Esophagus muscularis mucosa (tissue), 4 donors: ENCODE data around the gene RAB8A. TPM values are rescaled to one million over a fixed set of nuclear protein-coding genes. Genes with fewer than 3 reads are reported as not detected.
A peak's percentile ranks its signal among the peaks of the same experiment; 100 is the strongest.

Experiments used
- DNase-seq: peaks from one replicate; pipeline ENCODE4 v3.0.0-alpha.2; 2017; ENCODE audit errors: extremely low spot score
- H3K27ac ChIP-seq, 4 donors: fragments of 200-600 bp; sonication (generic); replicated peaks in 1 of 4; 1 replicate in 3 of 4; 2 replicates in 1 of 4; pipeline ENCODE4 v1.5.1; 2016 to 2019; ENCODE audit warnings: mild to moderate bottlenecking in 1 of 4
- H3K27me3 ChIP-seq, 4 donors: fragments of 200-600 bp; sonication (generic); one replicate each; pipeline versions ENCODE4 v1.5.1 to v1.6.0; 2016 to 2019
- H3K36me3 ChIP-seq, 4 donors: fragments of 200-600 bp; sonication (generic); one replicate each; pipeline ENCODE4 v1.5.1; 2016 to 2019
- H3K4me1 ChIP-seq, 4 donors: fragments of 200-600 bp; sonication (generic); one replicate each; pipeline ENCODE4 v1.5.1; 2016 to 2019
- H3K4me3 ChIP-seq, 4 donors: fragments of 200-600 bp; sonication (generic); 1 replicate in 2 of 4; 2 replicates in 2 of 4; pipeline ENCODE4 v1.5.1; 2016 to 2019; ENCODE audit warnings: mild to moderate bottlenecking in 4 of 4, moderate library complexity in 1 of 4
- H3K9me3 ChIP-seq, 4 donors: fragments of 200-600 bp; sonication (generic); 1 replicate in 3 of 4; 2 replicates in 1 of 4; pipeline ENCODE4 v1.5.1; 2016 to 2019
- CTCF ChIP-seq, 3 experiments: fragments of 200-600 bp in 2 of 3; fragments of 450-650 bp in 1 of 3; sonication (generic) in 2 of 3; IDR thresholded peaks; one replicate each; pipeline ENCODE4 v1.5.1; 2017 to 2019; ENCODE audit warnings: antibody characterized with exemption in 3 of 3, mild to moderate bottlenecking in 2 of 3, moderate library complexity in 1 of 3
- EP300 ChIP-seq: sonication (generic); formaldehyde crosslinking; IDR thresholded peaks from one replicate; pipeline ENCODE4 v1.6.1; 2017; ENCODE audit warnings: antibody characterized with exemption
- POLR2A ChIP-seq: fragments of 450-650 bp; IDR thresholded peaks from one replicate; pipeline ENCODE4 v1.6.1; 2017; ENCODE audit warnings: antibody characterized with exemption, moderate library complexity, mild to moderate bottlenecking, low read depth
- POLR2AphosphoS5 ChIP-seq, 2 donors: sonication (generic); formaldehyde crosslinking; IDR thresholded peaks; one replicate each; pipeline ENCODE4 v1.6.1; 2017; ENCODE audit warnings: antibody characterized with exemption in 2 of 2
- WGBS: methylation state at CpG from one replicate; pipeline ENCODE4 v1.1.5; 2018; 5-methylcytosine and 5-hydroxymethylcytosine counted together
- intact Hi-C: fragments of 100-400 bp; cut with DNase I; formaldehyde crosslinking; loops from one replicate; pipeline ENCODE4 v1.15.1; 2023
- total RNA-seq, 4 donors: library from RNA; depleted of rRNA; stranded (reverse); fragments of >200 nt; gene quantifications; one replicate each; pipeline versions ENCODE4 v1.1.0 to v1.2.1, GENCODE V29; 2016

The RAB8A gene
- total RNA-seq, 4 donors from 2014 or later: 37.9 to 56.4 (median 42.9) TPM

- Histone ChIP-seq H3K36me3 (peaks cover 7 to 20% (median 14%) of the 10 kb centered on the region in 4 donors), H3K4me3 (peak overlapping the region; percentile 73 to 100 (median 99)), H3K27me3 (peaks cover 0 to 5% (median 0%) of the 10 kb centered on the region in 4 donors), H3K4me1 (peaks cover 37 to 86% (median 82%) of the 10 kb centered on the region in 4 donors), H3K9me3 (peaks cover 0 to 5% (median 0%) of the 10 kb centered on the region in 4 donors), H3K27ac (peak overlapping the region; percentile 97 to 100 (median 100))
- peak; percentile 91 for DNase-seq
- TF ChIP-seq EP300 (no peak), POLR2AphosphoS5 (IDR thresholded peaks at IDR 0.05) (peak; percentile 66 to 76)
- WGBS: 4% methylated on average over 24 of the region's 56 CpGs
- intact Hi-C loops: no loop called here
Measured at GRCh38 chr19:16076958-16077611, 34.6 kb upstream of the RAB8A start.

- intact Hi-C loops: no loop called here
- peaks cover 44 to 86% (median 82%) of the 10 kb centered on the region in 4 donors for H3K4me1 ChIP-seq
Measured at GRCh38 chr19:16077984-16078758, 33.5 kb upstream of the RAB8A start.

GRCh38 chr19:16078759-16079707 is 32.7 kb upstream of the RAB8A start:
- DNase-seq: peak; percentile 96
- TF ChIP-seq POLR2AphosphoS5 (IDR thresholded peaks at IDR 0.05) (peak; percentile 74 to 91), POLR2A (peak; percentile 10), CTCF (IDR thresholded peaks at IDR 0.05) (no peak), EP300 (peak; percentile 31)

More at GRCh38 chr19:16077984-16078758, 33.5 kb upstream of the RAB8A start:
- Histone ChIP-seq H3K9me3 (peaks cover 0 to 5% (median 0%) of the 10 kb centered on the region in 4 donors), H3K36me3 (peaks cover 18 to 31% (median 25%) of the 10 kb centered on the region in 4 donors), H3K4me3 (peak overlapping the region; percentile 73 to 100 (median 99)), H3K27me3 (peaks cover 0 to 5% (median 0%) of the 10 kb centered on the region in 4 donors), H3K27ac (peak overlapping the region; percentile 97 to 100 (median 100))
- TF ChIP-seq EP300: no peak
- 12% methylated on average over 16 of the region's 16 CpGs for WGBS
- DNase-seq: peak; percentile 91

GRCh38 chr19:16084067-16084685 is 27.5 kb upstream of the RAB8A start:
- peaks cover 76 to 87% (median 82%) of the 10 kb centered on the region in 4 donors for H3K36me3 ChIP-seq
- H3K27ac ChIP-seq: peak overlapping the region; percentile 97 to 100 (median 100)
- peaks cover 73 to 100% (median 100%) of the 10 kb centered on the region in 4 donors for H3K4me1 ChIP-seq
- DNase-seq: peak; percentile 42
- TF ChIP-seq CTCF (IDR thresholded peaks at IDR 0.05) (no peak), POLR2AphosphoS5 (IDR thresholded peaks at IDR 0.05) (peak in 1 of 2 donors; percentile 51), POLR2A (no peak)
- H3K9me3 ChIP-seq: no peaks in the 10 kb centered on the region
- intact Hi-C loops: no loop called here
- 73% methylated on average over 11 of the region's 11 CpGs for WGBS
- no peak overlapping the region for H3K4me3 ChIP-seq
- H3K27me3 ChIP-seq: no peaks in the 10 kb centered on the region

More at GRCh38 chr19:16078759-16079707, 32.7 kb upstream of the RAB8A start:
- Histone ChIP-seq H3K27me3 (peaks cover 0 to 5% (median 0%) of the 10 kb centered on the region in 4 donors), H3K4me3 (peak overlapping the region; percentile 73 to 100 (median 99)), H3K9me3 (peaks cover 0 to 5% (median 0%) of the 10 kb centered on the region in 4 donors), H3K27ac (peak overlapping the region; percentile 97 to 100 (median 100)), H3K36me3 (peaks cover 27 to 36% (median 33%) of the 10 kb centered on the region in 4 donors), H3K4me1 (peaks cover 53 to 86% (median 83%) of the 10 kb centered on the region in 4 donors)
- intact Hi-C loops: no loop called here
- WGBS: 4% methylated on average over 17 of the region's 17 CpGs

GRCh38 chr19:16085115-16085514 is 26.6 kb upstream of the RAB8A start:
- 55% methylated on average over 6 of the region's 6 CpGs for WGBS
- Histone ChIP-seq H3K27ac (peak overlapping the region; percentile 97 to 100 (median 100)), H3K4me1 (peaks cover 64 to 100% (median 100%) of the 10 kb centered on the region in 4 donors), H3K27me3 (no peaks in the 10 kb centered on the region), H3K9me3 (no peaks in the 10 kb centered on the region), H3K36me3 (peaks cover 83 to 96% (median 92%) of the 10 kb centered on the region in 4 donors), H3K4me3 (no peak overlapping the region)
- TF ChIP-seq POLR2A: no peak
- TF ChIP-seq POLR2AphosphoS5 (IDR thresholded peaks at IDR 0.05): peak in 1 of 2 donors; percentile 20
- DNase-seq: peak; percentile 64
- intact Hi-C loops: no loop called here
